ENCODE measurements around the gene TTC23L.

The TTC23L gene

GRCh38 chr5:34842554-34842953, 3.6 kb downstream of the TTC23L start:
- in situ Hi-C loops (cut with HindIII; ENCODE audit: low sequenced_read_pairs) = no loop called here

DNA sequence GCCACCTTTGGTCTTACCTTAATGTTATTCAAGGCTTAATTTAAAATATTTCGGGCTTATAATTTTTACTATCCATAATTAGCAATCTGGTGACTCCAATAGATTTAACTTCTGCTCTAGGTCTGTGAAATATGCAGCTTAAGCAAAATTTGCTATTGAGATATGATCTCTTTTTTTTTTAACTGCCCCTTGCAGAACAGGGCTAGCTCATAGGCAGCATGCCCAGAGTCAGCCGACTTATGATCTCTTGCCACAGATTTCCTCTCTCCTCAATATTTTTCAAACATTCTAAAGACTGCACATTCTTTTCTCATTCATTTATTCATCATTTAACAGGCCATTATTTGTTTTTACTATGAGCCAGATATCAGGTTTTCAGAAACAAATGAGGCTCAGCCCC, 4.5 kb downstream of the TTC23L start:
- peak; percentile 8 for DNase-seq (ENCODE audit: low read depth)
- TF ChIP-seq, protein P1, sequence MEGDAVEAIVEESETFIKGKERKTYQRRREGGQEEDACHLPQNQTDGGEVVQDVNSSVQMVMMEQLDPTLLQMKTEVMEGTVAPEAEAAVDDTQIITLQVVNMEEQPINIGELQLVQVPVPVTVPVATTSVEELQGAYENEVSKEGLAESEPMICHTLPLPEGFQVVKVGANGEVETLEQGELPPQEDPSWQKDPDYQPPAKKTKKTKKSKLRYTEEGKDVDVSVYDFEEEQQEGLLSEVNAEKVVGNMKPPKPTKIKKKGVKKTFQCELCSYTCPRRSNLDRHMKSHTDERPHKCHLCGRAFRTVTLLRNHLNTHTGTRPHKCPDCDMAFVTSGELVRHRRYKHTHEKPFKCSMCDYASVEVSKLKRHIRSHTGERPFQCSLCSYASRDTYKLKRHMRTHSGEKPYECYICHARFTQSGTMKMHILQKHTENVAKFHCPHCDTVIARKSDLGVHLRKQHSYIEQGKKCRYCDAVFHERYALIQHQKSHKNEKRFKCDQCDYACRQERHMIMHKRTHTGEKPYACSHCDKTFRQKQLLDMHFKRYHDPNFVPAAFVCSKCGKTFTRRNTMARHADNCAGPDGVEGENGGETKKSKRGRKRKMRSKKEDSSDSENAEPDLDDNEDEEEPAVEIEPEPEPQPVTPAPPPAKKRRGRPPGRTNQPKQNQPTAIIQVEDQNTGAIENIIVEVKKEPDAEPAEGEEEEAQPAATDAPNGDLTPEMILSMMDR (IDR thresholded peaks at IDR 0.05; ENCODE audit: low read depth, low read length, missing control alignments) = no peak
- H3K4me3 ChIP-seq (ENCODE audit: low read depth, low read length) = no peak overlapping the region
- in situ Hi-C loops (cut with HindIII; ENCODE audit: low sequenced_read_pairs) = no loop called here

More at GRCh38 chr5:34842554-34842953, 3.6 kb downstream of the TTC23L start:
- H3K4me3 ChIP-seq (ENCODE audit: low read depth, low read length) = no peak overlapping the region
- DNase-seq (ENCODE audit: low read depth) = no peak
- TF ChIP-seq, protein P1 (IDR thresholded peaks at IDR 0.05; ENCODE audit: low read depth, low read length, missing control alignments) = no peak

- no peak for DNase-seq (ENCODE audit: low read depth)
- TF ChIP-seq, protein P1 (IDR thresholded peaks at IDR 0.05; ENCODE audit: low read depth, low read length, missing control alignments) = no peak
- no peak overlapping the region for H3K4me3 ChIP-seq (ENCODE audit: low read depth, low read length)
- in situ Hi-C loops (cut with HindIII; ENCODE audit: low sequenced_read_pairs) = no loop called here
Measured at GRCh38 chr5:34844106-34844505, 5.1 kb downstream of the TTC23L start.

GRCh38 chr5:34844999-34845398, 6.0 kb downstream of the TTC23L start:
- TF ChIP-seq, protein P1 (IDR thresholded peaks at IDR 0.05; ENCODE audit: low read depth, low read length, missing control alignments) = no peak
- in situ Hi-C loops (cut with HindIII; ENCODE audit: low sequenced_read_pairs) = no loop called here

GRCh38 chr5:34847056-34847455, 8.1 kb downstream of the TTC23L start:
- in situ Hi-C loops (cut with HindIII; ENCODE audit: low sequenced_read_pairs) = no loop called here
- TF ChIP-seq, protein P1 (IDR thresholded peaks at IDR 0.05; ENCODE audit: low read depth, low read length, missing control alignments) = no peak

More at GRCh38 chr5:34844999-34845398, 6.0 kb downstream of the TTC23L start:
- no peak overlapping the region for H3K4me3 ChIP-seq (ENCODE audit: low read depth, low read length)
- no peak for DNase-seq (ENCODE audit: low read depth)

GRCh38 chr5:34847552-34847951, 8.6 kb downstream of the TTC23L start:
- in situ Hi-C loops (cut with HindIII; ENCODE audit: low sequenced_read_pairs) = no loop called here
- H3K4me3 ChIP-seq (ENCODE audit: low read depth, low read length) = no peak overlapping the region
- DNase-seq (ENCODE audit: low read depth) = no peak
- TF ChIP-seq, protein P1 (IDR thresholded peaks at IDR 0.05; ENCODE audit: low read depth, low read length, missing control alignments) = no peak

More at GRCh38 chr5:34847056-34847455, 8.1 kb downstream of the TTC23L start:
- H3K4me3 ChIP-seq (ENCODE audit: low read depth, low read length) = no peak overlapping the region
- no peak for DNase-seq (ENCODE audit: low read depth)

- in situ Hi-C loops (cut with HindIII; ENCODE audit: low sequenced_read_pairs) = no loop called here
- TF ChIP-seq, protein P1 (IDR thresholded peaks at IDR 0.05; ENCODE audit: low read depth, low read length, missing control alignments) = no peak
- no peak for DNase-seq (ENCODE audit: low read depth)
- H3K4me3 ChIP-seq (ENCODE audit: low read depth, low read length) = no peak overlapping the region
Measured at GRCh38 chr5:34848230-34848629, 9.3 kb downstream of the TTC23L start.
